Cardiac fibroblast (primary cell): Measurements from ENCODE around the gene MED4.

Experiments used
- DNase-seq, 2 donors: peaks; one replicate each; pipeline versions ENCODE4 v3.0.0 to v3.0.0-alpha.2; 2010; ENCODE audit warnings: low read depth in 2 of 2
- H3K4me3 ChIP-seq, 2 donors: replicated peaks in 1 of 2; 1 replicate in 1 of 2; 2 replicates in 1 of 2; pipeline ENCODE4 v1.5.1; 2011; ENCODE audit warnings: low read depth in 2 of 2, low read length in 2 of 2, mild to moderate bottlenecking in 2 of 2, moderate library complexity in 1 of 2
- TF ChIP-seq, protein P1 (sequence below): IDR thresholded peaks from one replicate; pipeline ENCODE4 v1.5.1; 2011; ENCODE audit warnings: low read depth, mild to moderate bottlenecking, low read length, inconsistent platforms

MED4 gene

DNA sequence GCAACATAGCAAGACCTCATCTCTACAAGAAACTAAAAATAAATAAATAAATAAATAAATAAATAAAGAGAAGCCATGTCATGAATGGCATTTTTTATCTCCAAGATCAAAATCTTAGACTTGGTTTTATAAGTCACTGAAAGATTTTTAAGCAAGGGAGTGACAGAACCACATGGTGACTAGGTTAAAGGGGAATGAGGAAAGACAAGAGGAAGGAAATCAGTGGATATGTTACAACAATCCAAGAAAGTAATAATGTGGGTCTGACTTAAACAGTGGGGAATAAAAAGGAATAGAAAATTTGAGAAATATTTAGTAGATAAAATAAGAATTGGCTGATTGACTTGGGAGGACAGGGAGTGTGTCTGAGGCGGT lies 18.8 kb upstream of the MED4 start:
- TF ChIP-seq, protein P1, sequence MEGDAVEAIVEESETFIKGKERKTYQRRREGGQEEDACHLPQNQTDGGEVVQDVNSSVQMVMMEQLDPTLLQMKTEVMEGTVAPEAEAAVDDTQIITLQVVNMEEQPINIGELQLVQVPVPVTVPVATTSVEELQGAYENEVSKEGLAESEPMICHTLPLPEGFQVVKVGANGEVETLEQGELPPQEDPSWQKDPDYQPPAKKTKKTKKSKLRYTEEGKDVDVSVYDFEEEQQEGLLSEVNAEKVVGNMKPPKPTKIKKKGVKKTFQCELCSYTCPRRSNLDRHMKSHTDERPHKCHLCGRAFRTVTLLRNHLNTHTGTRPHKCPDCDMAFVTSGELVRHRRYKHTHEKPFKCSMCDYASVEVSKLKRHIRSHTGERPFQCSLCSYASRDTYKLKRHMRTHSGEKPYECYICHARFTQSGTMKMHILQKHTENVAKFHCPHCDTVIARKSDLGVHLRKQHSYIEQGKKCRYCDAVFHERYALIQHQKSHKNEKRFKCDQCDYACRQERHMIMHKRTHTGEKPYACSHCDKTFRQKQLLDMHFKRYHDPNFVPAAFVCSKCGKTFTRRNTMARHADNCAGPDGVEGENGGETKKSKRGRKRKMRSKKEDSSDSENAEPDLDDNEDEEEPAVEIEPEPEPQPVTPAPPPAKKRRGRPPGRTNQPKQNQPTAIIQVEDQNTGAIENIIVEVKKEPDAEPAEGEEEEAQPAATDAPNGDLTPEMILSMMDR: no peak
- no peak overlapping the region for H3K4me3 ChIP-seq
- DNase-seq: no peak

DNA sequence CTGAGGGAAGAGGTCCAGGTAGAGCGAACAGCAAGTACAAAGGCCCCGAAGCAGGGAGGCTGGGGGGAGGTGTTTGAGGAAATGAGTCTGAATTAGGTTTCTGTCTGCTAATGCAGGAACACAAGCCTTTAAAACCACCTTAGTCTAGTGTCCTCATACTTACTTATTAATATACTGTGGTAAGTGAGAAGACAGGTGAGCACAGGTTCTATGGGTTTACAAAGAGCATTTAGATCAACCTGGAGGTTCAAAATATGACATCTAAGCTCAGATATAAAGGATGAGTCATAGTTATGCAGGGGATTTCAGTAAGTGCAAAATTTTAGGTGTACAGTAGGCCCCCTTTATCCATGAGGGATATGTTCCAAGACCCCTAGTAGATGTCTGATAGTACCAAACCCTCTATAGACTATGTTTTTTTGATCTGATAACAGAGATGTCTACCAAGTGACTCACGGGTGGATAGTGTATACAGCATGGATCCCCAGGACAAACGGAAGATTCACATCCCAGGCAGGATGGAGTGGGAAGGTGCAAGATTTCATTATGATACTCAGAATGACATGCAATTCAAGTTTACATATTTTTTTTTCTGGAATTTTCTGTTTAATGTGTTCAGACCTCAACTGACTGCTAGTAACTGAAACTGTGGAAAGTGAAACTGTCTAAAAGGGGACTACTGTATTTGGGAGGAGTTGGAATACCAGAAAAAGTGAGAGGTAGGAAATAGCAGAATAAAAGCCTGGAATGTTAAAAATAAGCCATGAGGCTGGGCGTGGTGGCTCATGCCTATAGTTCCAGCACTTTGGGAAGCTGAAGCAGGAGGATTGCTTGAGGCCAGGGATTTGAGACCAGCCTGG lies 18.2 kb upstream of the MED4 start:
- DNase-seq: no peak
- no peak overlapping the region for H3K4me3 ChIP-seq
- TF ChIP-seq, protein P1: no peak

DNA sequence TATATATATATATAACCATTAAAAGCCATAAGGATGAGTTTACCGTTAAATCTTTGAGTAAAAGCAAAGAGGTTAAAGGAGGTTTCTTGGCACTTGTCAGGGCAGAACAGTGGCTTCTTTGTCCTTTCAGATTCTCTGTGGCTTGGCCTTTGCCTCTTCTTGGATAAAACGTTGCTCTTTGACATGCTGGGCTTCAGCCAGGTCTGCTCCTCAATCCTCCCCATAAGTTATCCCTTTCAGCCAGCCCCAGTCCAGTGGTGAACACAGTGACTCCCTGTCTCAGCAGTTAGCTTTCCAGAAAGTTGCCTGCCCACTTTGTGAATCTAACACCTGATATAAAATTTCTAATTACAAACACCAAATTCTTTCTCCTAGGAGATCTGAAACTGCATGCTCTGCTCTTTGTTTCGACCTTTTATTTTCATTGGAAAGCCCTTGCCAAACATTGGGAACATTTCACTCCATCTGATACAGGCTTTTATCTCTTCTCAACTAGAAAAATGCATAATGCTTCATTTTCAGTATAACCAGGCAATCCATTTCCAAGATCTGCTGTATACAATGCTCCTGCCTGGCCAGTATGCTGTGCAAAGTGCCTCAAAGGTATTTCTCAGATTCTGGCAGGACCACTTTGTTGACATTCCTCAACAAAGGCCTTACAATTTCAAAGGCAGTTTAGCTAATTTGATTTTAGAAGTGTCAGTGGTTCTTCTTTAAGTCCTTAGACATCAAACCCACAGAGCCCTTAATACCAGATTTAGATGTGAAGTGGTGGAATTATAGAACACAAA lies 16.2 kb upstream of the MED4 start:
- H3K4me3 ChIP-seq: no peak overlapping the region
- TF ChIP-seq, protein P1: no peak
- peak in 1 of 2 donors; percentile 72 for DNase-seq

DNA sequence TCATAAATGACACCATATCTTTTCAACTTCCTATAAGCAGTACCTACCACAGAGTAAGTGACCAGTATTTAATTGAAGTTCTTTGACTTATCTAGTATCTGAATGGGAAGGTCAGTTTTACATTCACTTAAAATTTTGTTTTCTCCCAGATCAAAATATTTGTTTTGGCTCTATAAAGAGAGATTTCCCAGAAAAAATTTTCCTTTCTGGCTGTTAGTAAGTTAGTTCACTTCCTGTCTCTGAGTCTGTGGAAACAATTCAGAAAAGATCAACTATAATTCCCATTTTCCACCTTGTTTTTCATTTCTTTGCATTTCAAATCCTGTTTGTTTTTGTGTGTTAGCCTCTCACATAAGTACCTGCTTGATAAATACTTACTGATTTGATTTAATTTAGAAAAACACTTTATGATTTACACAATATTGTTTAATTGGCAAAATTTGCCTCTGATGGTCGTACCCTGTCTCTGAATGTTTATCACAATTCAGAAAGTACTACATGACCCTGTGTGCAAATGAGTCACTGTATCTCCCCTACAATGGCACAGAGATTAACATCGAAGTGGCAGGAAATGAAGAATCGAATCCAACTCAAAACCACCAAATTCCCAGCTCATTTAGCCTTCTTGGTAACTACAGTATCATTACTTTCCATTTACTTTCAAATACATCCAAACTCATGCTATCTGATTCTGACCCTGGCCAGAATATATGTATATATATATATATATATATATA lies 15.4 kb upstream of the MED4 start:
- H3K4me3 ChIP-seq: no peak overlapping the region
- TF ChIP-seq, protein P1: no peak
- DNase-seq: peak; percentile 34 to 51

DNA sequence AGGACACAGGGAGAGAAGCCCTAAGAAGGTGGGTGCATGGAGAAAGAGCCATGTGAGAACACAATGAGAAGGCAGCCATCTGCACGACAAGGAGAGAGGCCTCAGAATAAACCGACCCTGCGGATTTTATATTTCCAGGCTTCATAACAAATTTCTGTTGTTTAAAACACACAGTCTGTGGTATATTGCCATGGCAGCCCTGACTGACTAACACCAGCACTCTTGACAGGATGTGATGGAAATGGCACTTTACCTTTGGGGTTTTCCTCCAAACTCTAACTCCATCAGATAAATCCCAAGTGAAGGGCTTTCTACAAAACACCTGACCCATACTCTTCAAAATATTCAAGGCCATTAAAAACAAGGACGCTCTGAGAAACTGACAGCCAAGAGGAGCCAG lies 13.2 kb upstream of the MED4 start:
- H3K4me3 ChIP-seq: no peak overlapping the region
- no peak for DNase-seq
- TF ChIP-seq, protein P1: no peak

DNA sequence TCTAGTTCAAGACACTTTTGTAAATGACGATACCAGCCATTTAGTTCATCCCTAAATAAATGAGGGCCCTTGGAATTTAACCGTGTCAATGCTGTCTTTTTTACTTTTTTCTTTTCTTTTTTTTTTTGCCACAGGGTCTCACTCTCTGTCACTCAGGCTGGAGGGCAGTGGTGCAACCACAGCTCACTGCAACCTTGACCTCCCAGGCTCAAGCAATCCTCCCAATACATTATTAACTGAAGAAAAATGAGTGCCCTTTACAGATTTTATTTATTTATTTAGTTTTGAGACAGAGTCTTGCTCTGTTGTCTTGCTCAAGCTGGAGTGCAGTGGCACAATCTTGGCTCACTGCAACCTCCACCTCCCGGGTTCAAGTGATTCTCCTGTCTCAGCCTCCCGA lies 2.9 kb upstream of the MED4 start:
- TF ChIP-seq, protein P1: no peak
- no peak for DNase-seq
- H3K4me3 ChIP-seq: no peak overlapping the region
